OCI-LY1 (cell line): Measurements from ENCODE around the gene TM2D1.

Source experiments
- CTCF ChIP-seq: fragments of 200-600 bp; sonication (generic), shearing (Covaris generic); IDR thresholded peaks from 2 replicates; pipeline ENCODE4 v1.5.1; 2017; ENCODE audit warnings: mild to moderate bottlenecking, antibody characterized with exemption, low read length, moderate library complexity, mixed read lengths
- EZH2 ChIP-seq: fragments of 200-600 bp; sonication (generic), shearing (Covaris generic); IDR thresholded peaks from 2 replicates; pipeline ENCODE4 v1.8.0; 2017; ENCODE audit warnings: borderline replicate concordance, mixed run types, mild to moderate bottlenecking, antibody characterized with exemption, low read length, moderate library complexity, mixed read lengths

- no peak for TF ChIP-seq EZH2
- no peak for TF ChIP-seq CTCF
Observed at GRCh38 chr1:61724506-61724812, 482 bp downstream of the TM2D1 start.
